HCT116 (cell line): Measurements from ENCODE around the gene CACNA1C. TPM values are rescaled to one million over a fixed set of nuclear protein-coding genes. Genes with fewer than 3 reads are reported as not detected.

Experiments
- ATAC-seq: fragments of 200-7000 bp; cut with Tn5 transposase; 2 replicates; pipeline ENCODE4 v1.9.1; 2020; ENCODE audit warnings: mild to moderate bottlenecking, moderate library complexity
- BruUV-seq: library from RNA; stranded (reverse); fragments of 400-500 nt; replicated peaks from 2 replicates; lab custom pipeline; 2021; lab: Mats Ljungman, UMichigan
- CTCF ChIA-PET: fragments of 300-600 bp; sonication (Branson Sonifier 250); formaldehyde crosslinking; loops from one replicate; lab custom pipeline; 2021; ENCODE audit warnings: antibody characterized with exemption; lab: Charles Lee
- POLR2A ChIA-PET: fragments of 300-600, 350-600 bp; sonication (Branson Sonifier 250); formaldehyde crosslinking; loops from one replicate; lab custom pipeline; 2021; ENCODE audit warnings: antibody characterized with exemption; lab: Charles Lee
- RAD21 ChIA-PET, 2 experiments: fragments of 300-600 bp; sonication (Branson Sonifier 250); formaldehyde crosslinking; loops; one replicate each; lab custom pipeline; 2023; ENCODE audit warnings: low total read pairs in 2 of 2; ENCODE audit not compliant: uncharacterized antibody in 2 of 2, unreplicated experiment in 2 of 2, low non-redundant PET in 1 of 2; lab: Charles Lee
- DNase-seq: peaks from one replicate; pipeline ENCODE4 v3.0.0-alpha.2; 2010; ENCODE audit warnings: low read depth, low spot score
- H2AFZ ChIP-seq: fragments of 200-600 bp; shearing (Covaris generic), sonication (generic); 2 replicates; pipeline ENCODE4 v1.6.1; 2017; ENCODE audit warnings: low read depth, mixed run types, mixed read lengths, antibody characterized with exemption, low read length; ENCODE audit not compliant: poor library complexity, severe bottlenecking
- H3K27ac ChIP-seq: 2 replicates; pipeline ENCODE4 v1.5.1; 2012; ENCODE audit warnings: low read depth, low read length
- H3K27me3 ChIP-seq: fragments of 200-600 bp; sonication (generic); 2 replicates; pipeline ENCODE4 v1.6.1; 2016; ENCODE audit warnings: mixed run types, low read length, mixed read lengths; ENCODE audit not compliant: insufficient read depth
- H3K36me3 ChIP-seq, 2 experiments: fragments of 200-500 bp in 1 of 2; fragments of 200-600 bp in 1 of 2; sonication (Bioruptor generic) in 1 of 2; sonication (generic) in 1 of 2; 2 replicates each; pipeline versions ENCODE4 v1.5.1 to v1.6.1; 2014 to 2016; ENCODE audit warnings: low read length in 2 of 2, inconsistent platforms in 1 of 2, mixed read lengths in 1 of 2, mixed run types in 1 of 2; ENCODE audit not compliant: insufficient read depth in 2 of 2, control insufficient read depth in 1 of 2
- H3K4me1 ChIP-seq, 2 experiments: fragments of 200-600 bp in 1 of 2; sonication (generic) in 1 of 2; 2 replicates each; pipeline versions ENCODE4 v1.5.1 to v1.6.1; 2012 to 2017; ENCODE audit warnings: low read length in 2 of 2, inconsistent platforms in 1 of 2, mild to moderate bottlenecking in 1 of 2, mixed read lengths in 1 of 2, mixed run types in 1 of 2, moderate library complexity in 1 of 2; ENCODE audit not compliant: insufficient read depth in 2 of 2, control insufficient read depth in 1 of 2
- H3K4me2 ChIP-seq: fragments of 200-600 bp; sonication (generic); 2 replicates; pipeline ENCODE4 v1.6.1; 2017; ENCODE audit warnings: mixed run types, low read length, mixed read lengths
- H3K4me3 ChIP-seq, 2 experiments: fragments of 200-600 bp in 1 of 2; sonication (generic) in 1 of 2; replicated peaks in 1 of 2; 2 replicates each; pipeline ENCODE4 v1.5.1; 2011 to 2016; ENCODE audit warnings: low read length in 2 of 2, control low read depth in 1 of 2, low read depth in 1 of 2, mild to moderate bottlenecking in 1 of 2, mixed read lengths in 1 of 2, mixed run types in 1 of 2
- H3K79me2 ChIP-seq: fragments of 200-600 bp; sonication (generic); 2 replicates; pipeline ENCODE4 v1.6.1; 2017; ENCODE audit warnings: mild to moderate bottlenecking, mixed run types, low read length, moderate library complexity, mixed read lengths; ENCODE audit not compliant: insufficient read depth
- H3K9ac ChIP-seq: fragments of 200-600 bp; sonication (generic); 2 replicates; pipeline ENCODE4 v1.6.1; 2016; ENCODE audit warnings: low read length, mixed read lengths
- H3K9me2 ChIP-seq: fragments of 200-600 bp; sonication (generic), shearing (Covaris generic); 2 replicates; pipeline ENCODE4 v1.6.1; 2017; ENCODE audit warnings: mixed run types, mild to moderate bottlenecking, moderate library complexity; ENCODE audit not compliant: insufficient read depth
- H3K9me3 ChIP-seq, 2 experiments: fragments of 200-500 bp in 1 of 2; fragments of 200-600 bp in 1 of 2; sonication (Bioruptor generic) in 1 of 2; sonication (generic) in 1 of 2; 2 replicates each; pipeline ENCODE4 v1.6.1; 2014 to 2017; ENCODE audit warnings: low read length in 2 of 2, mixed read lengths in 2 of 2, inconsistent platforms in 1 of 2, low read depth in 1 of 2, mild to moderate bottlenecking in 1 of 2, mixed run types in 1 of 2, moderate library complexity in 1 of 2; ENCODE audit not compliant: control insufficient read depth in 1 of 2, insufficient read depth in 1 of 2
- H4K20me1 ChIP-seq: fragments of 200-600 bp; sonication (generic), shearing (Covaris generic); 2 replicates; pipeline ENCODE4 v1.6.1; 2017; ENCODE audit warnings: mixed run types, mild to moderate bottlenecking, moderate library complexity; ENCODE audit not compliant: insufficient read depth
- ATF3 ChIP-seq: IDR thresholded peaks from 2 replicates; pipeline ENCODE4 v1.6.1; 2012
- CEBPB ChIP-seq: IDR thresholded peaks from 2 replicates; pipeline ENCODE4 v1.6.1; 2012; ENCODE audit warnings: low read depth
- CTCF ChIP-seq, 3 experiments: fragments of 200-600 bp in 1 of 3; sonication (generic) in 1 of 3; IDR thresholded peaks in 2 of 3; conservative IDR thresholded peaks in 1 of 3; 2 replicates each; pipeline ENCODE4 v1.5.1; 2012 to 2017; ENCODE audit warnings: low read depth in 2 of 3, low read length in 2 of 3, antibody characterized with exemption in 1 of 3, borderline replicate concordance in 1 of 3, control low read depth in 1 of 3, mild to moderate bottlenecking in 1 of 3, mixed read lengths in 1 of 3, mixed run types in 1 of 3, moderate library complexity in 1 of 3; ENCODE audit not compliant: insufficient read depth in 1 of 3
- EGR1 ChIP-seq: IDR thresholded peaks from 2 replicates; pipeline ENCODE4 v1.6.1; 2012; ENCODE audit warnings: low read depth
- ELF1 ChIP-seq: IDR thresholded peaks from 2 replicates; pipeline ENCODE4 v1.6.1; 2012; ENCODE audit warnings: low read depth, borderline replicate concordance
- EZH2 ChIP-seq: fragments of 200-600 bp; sonication (generic); IDR thresholded peaks from 2 replicates; pipeline ENCODE4 v1.6.1; 2017; ENCODE audit warnings: antibody characterized with exemption, mixed run types
- EZH2phosphoT487 ChIP-seq: fragments of 200-600 bp; IDR thresholded peaks from 2 replicates; pipeline ENCODE4 v1.6.1; 2018; ENCODE audit warnings: antibody characterized with exemption, borderline replicate concordance
- FOSL1 ChIP-seq: IDR thresholded peaks from 2 replicates; pipeline ENCODE4 v1.6.1; 2012; ENCODE audit warnings: low read depth
- JUND ChIP-seq: IDR thresholded peaks from 2 replicates; pipeline ENCODE4 v1.6.1; 2012
- MAX ChIP-seq: IDR thresholded peaks from 2 replicates; pipeline ENCODE4 v1.6.1; 2012
- POLR2A ChIP-seq: IDR thresholded peaks from 2 replicates; pipeline ENCODE4 v1.7.0; 2011; ENCODE audit warnings: borderline replicate concordance; ENCODE audit not compliant: insufficient read depth, insufficient read length; ENCODE audit errors: extremely low read depth
- POLR2AphosphoS5 ChIP-seq: IDR thresholded peaks from 2 replicates; pipeline ENCODE4 v1.6.1; 2011; ENCODE audit warnings: mild to moderate bottlenecking, low read depth, low read length, moderate library complexity
- RAD21 ChIP-seq: IDR thresholded peaks from 2 replicates; pipeline ENCODE4 v1.6.1; 2012; ENCODE audit warnings: low read depth, mild to moderate bottlenecking
- SP1 ChIP-seq: IDR thresholded peaks from 2 replicates; pipeline ENCODE4 v1.6.1; 2012; ENCODE audit warnings: low read depth
- SRF ChIP-seq: IDR thresholded peaks from 2 replicates; pipeline ENCODE4 v1.6.1; 2012; ENCODE audit warnings: low read depth
- YY1 ChIP-seq: IDR thresholded peaks from 2 replicates; pipeline ENCODE4 v1.6.1; 2011; ENCODE audit warnings: low read length, low read depth, moderate library complexity, mild to moderate bottlenecking; ENCODE audit not compliant: insufficient replicate concordance; ENCODE audit errors: extremely low read depth
- ZBTB33 ChIP-seq: IDR thresholded peaks from 2 replicates; pipeline ENCODE4 v1.6.1; 2011; ENCODE audit warnings: mild to moderate bottlenecking, low read length, moderate library complexity; ENCODE audit not compliant: insufficient replicate concordance; ENCODE audit errors: extremely low read depth
- ZFX ChIP-seq: fragments of 450-650 bp; IDR thresholded peaks from 2 replicates; pipeline ENCODE4 v1.6.1; 2017
- ZNF274 ChIP-seq: fragments of 200-500 bp; sonication (Bioruptor generic); IDR thresholded peaks from 2 replicates; pipeline ENCODE4 v1.6.1; 2014; ENCODE audit warnings: mild to moderate bottlenecking, low read depth, low read length, inconsistent platforms
- intact Hi-C: fragments of 100-400 bp; cut with micrococcal nuclease; formaldehyde crosslinking; loops from 2 replicates; pipeline ENCODE4 v1.10.0; 2022
- total RNA-seq: library from RNA; stranded (reverse); gene quantifications from one replicate; pipeline ENCODE4 v1.2.1, GENCODE V29; 2021; ENCODE audit not compliant: unreplicated experiment

Gene CACNA1C
- total RNA-seq, 1 experiment from 2014 or later: 0.05 TPM

GRCh38 chr12:2691345-2692071 lies 638.7 kb downstream of the CACNA1C start (continued):
- peak; percentile 46; the same call in 1 of the 2 replicates for TF ChIP-seq POLR2AphosphoS5
- TF ChIP-seq FOSL1: no peak
- TF ChIP-seq CTCF (IDR thresholded peaks at IDR 0.05 in 2 of 3, conservative IDR thresholded peaks at IDR 0.05 in 1 of 3; ENCODE audit: borderline replicate concordance in 1 of 3, insufficient read depth in 1 of 3, low read depth in 2 of 3, low read length in 2 of 3): no peak

GRCh38 chr12:2692080-2692479 lies 639.3 kb downstream of the CACNA1C start:
- no peak for ATAC-seq
- BruUV-seq: no TSS peak
- Histone ChIP-seq H4K20me1 (no peaks in the 10 kb centered on the region), H3K36me3 (no peaks in the 10 kb centered on the region), H3K79me2 (no peaks in the 10 kb centered on the region), H3K4me2 (peak overlapping the region; percentile 85), H3K27ac (no peak overlapping the region), H3K4me3 (peak overlapping the region; percentile 32 to 48), H3K9me3 (no peaks in the 10 kb centered on the region), H2AFZ (peak overlapping the region; percentile 99), H3K4me1 (peaks cover 0 to 19% of the 10 kb centered on the region in 2 experiments; a peak in 3 of 4 replicates), H3K9ac (0 out of 2 replicates have a peak overlapping the region, but pooled peaks have one; percentile 14), H3K27me3 (peaks cover 19% of the 10 kb centered on the region), H3K9me2 (no peaks in the 10 kb centered on the region)
- ChIA-PET CTCF (interaction anchor here (1.5 kb wide), 1 partner anchor 51 kb away, joined by 3 read pairs; no protein-coding TSS in a partner anchor), POLR2A (no interaction called here), RAD21 (no interaction called here)
- intact Hi-C loops: no loop called here
- DNase-seq: no peak
- TF ChIP-seq EGR1: no peak
- no peak for TF ChIP-seq ZNF274
- TF ChIP-seq SRF: no peak
- no peak for TF ChIP-seq POLR2A
- no peak for TF ChIP-seq POLR2AphosphoS5
- no peak for TF ChIP-seq ELF1
- no peak for TF ChIP-seq CTCF (IDR thresholded peaks at IDR 0.05 in 2 of 3, conservative IDR thresholded peaks at IDR 0.05 in 1 of 3; ENCODE audit: borderline replicate concordance in 1 of 3, insufficient read depth in 1 of 3, low read depth in 2 of 3, low read length in 2 of 3)
- no peak for TF ChIP-seq EZH2phosphoT487
- TF ChIP-seq RAD21: no peak
- TF ChIP-seq MAX: no peak
- no peak for TF ChIP-seq YY1
- no peak for TF ChIP-seq JUND
- no peak for TF ChIP-seq CEBPB
- TF ChIP-seq ZBTB33: no peak
- no peak for TF ChIP-seq ATF3
- no peak for TF ChIP-seq ZFX
- no peak for TF ChIP-seq SP1
- TF ChIP-seq EZH2: no peak
